ENCODE measurements around the gene PDE4D.

Gene PDE4D

DNA sequence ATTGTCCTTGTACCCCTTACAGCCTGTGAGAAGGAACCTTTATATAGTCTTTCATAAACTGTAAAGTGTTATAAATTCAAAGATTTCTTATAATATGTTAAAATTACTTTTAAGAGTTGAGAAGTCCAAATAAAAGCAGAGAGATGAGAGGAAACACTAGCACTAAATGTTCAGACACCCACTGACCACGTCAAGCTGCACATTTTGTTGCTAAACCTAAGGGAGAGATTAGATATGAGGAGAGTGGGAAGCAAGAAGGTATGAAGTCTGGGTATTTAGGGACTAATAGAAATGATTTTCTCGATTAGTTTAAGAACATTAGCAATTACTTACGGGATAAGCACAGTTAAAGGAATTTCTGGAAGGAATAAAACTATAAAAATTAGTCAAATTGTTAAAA, 803.8 kb downstream of the PDE4D start:
- TF ChIP-seq, protein P1, sequence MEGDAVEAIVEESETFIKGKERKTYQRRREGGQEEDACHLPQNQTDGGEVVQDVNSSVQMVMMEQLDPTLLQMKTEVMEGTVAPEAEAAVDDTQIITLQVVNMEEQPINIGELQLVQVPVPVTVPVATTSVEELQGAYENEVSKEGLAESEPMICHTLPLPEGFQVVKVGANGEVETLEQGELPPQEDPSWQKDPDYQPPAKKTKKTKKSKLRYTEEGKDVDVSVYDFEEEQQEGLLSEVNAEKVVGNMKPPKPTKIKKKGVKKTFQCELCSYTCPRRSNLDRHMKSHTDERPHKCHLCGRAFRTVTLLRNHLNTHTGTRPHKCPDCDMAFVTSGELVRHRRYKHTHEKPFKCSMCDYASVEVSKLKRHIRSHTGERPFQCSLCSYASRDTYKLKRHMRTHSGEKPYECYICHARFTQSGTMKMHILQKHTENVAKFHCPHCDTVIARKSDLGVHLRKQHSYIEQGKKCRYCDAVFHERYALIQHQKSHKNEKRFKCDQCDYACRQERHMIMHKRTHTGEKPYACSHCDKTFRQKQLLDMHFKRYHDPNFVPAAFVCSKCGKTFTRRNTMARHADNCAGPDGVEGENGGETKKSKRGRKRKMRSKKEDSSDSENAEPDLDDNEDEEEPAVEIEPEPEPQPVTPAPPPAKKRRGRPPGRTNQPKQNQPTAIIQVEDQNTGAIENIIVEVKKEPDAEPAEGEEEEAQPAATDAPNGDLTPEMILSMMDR (IDR thresholded peaks at IDR 0.05; ENCODE audit: low read length) = no peak
- no peak for TF ChIP-seq EZH2 (optimal IDR thresholded peaks at IDR 0.05; ENCODE audit: low read depth, low read length)
- TF ChIP-seq EZH2phosphoT487 (IDR thresholded peaks at IDR 0.05; ENCODE audit: low read length) = no peak
- no peaks in the 10 kb centered on the region for H3K9me2 ChIP-seq (replicated peaks; ENCODE audit: insufficient read depth, low read length)
- no peak overlapping the region for H2AFZ ChIP-seq (ENCODE audit: low read length)
- no peak overlapping the region for H3K4me2 ChIP-seq (ENCODE audit: low read depth, low read length)
- no peaks in the 10 kb centered on the region for H3K36me3 ChIP-seq (replicated peaks; ENCODE audit: insufficient read depth, low read length)
- H3K27me3 ChIP-seq (replicated peaks; ENCODE audit: insufficient read depth, low read length) = no peaks in the 10 kb centered on the region
- H3K9ac ChIP-seq (ENCODE audit: low read length) = no peak overlapping the region
- no peaks in the 10 kb centered on the region for H4K20me1 ChIP-seq (ENCODE audit: insufficient read depth, low read length)
- no peaks in the 10 kb centered on the region for H3K4me1 ChIP-seq (ENCODE audit: low read length)
- DNase-seq = no peak
- no peaks in the 10 kb centered on the region for H3K79me2 ChIP-seq (ENCODE audit: low read length)
- H3K4me3 ChIP-seq (ENCODE audit: low read length) = no peak overlapping the region
- no peak overlapping the region for H3K27ac ChIP-seq (ENCODE audit: low read length)
- H3F3A ChIP-seq (ENCODE audit: insufficient read depth, low read length) = no peaks in the 10 kb centered on the region
- H3K9me3 ChIP-seq (replicated peaks; ENCODE audit: insufficient read depth, low read length) = no peaks in the 10 kb centered on the region

DNA sequence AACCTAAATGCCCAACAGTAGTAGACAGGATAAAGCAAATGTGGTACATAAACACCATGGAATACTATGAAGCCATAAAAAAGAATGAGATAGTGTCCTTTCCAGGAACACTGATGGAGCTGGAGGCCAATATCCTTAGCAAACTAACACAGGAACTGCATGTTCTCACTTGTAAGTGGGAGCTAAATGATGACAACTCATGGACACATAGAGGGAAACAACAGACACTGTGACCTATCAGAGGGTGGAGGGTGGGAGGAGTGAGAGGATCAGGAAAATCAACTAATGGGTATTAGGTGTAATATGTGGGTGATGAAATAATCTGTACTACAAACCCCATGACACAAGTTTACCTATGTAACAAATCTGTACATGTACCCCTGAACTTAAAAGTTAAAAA, 805.0 kb downstream of the PDE4D start:
- TF ChIP-seq EZH2phosphoT487 (IDR thresholded peaks at IDR 0.05; ENCODE audit: low read length) = no peak
- TF ChIP-seq, protein P1 (IDR thresholded peaks at IDR 0.05; ENCODE audit: low read length) = no peak
- TF ChIP-seq EZH2 (optimal IDR thresholded peaks at IDR 0.05; ENCODE audit: low read depth, low read length) = no peak
- Histone ChIP-seq H3K79me2 (ENCODE audit: low read length) (no peaks in the 10 kb centered on the region), H3K4me3 (ENCODE audit: low read length) (no peak overlapping the region), H3K4me1 (ENCODE audit: low read length) (no peaks in the 10 kb centered on the region), H3K9me2 (replicated peaks; ENCODE audit: insufficient read depth, low read length) (no peaks in the 10 kb centered on the region), H3K27ac (ENCODE audit: low read length) (no peak overlapping the region), H3K36me3 (replicated peaks; ENCODE audit: insufficient read depth, low read length) (no peaks in the 10 kb centered on the region), H3K4me2 (ENCODE audit: low read depth, low read length) (no peak overlapping the region), H3F3A (ENCODE audit: insufficient read depth, low read length) (no peaks in the 10 kb centered on the region), H2AFZ (ENCODE audit: low read length) (no peak overlapping the region), H4K20me1 (ENCODE audit: insufficient read depth, low read length) (no peaks in the 10 kb centered on the region), H3K9ac (ENCODE audit: low read length) (no peak overlapping the region), H3K9me3 (replicated peaks; ENCODE audit: insufficient read depth, low read length) (no peaks in the 10 kb centered on the region), H3K27me3 (replicated peaks; ENCODE audit: insufficient read depth, low read length) (no peaks in the 10 kb centered on the region)
- no peak for DNase-seq

DNA sequence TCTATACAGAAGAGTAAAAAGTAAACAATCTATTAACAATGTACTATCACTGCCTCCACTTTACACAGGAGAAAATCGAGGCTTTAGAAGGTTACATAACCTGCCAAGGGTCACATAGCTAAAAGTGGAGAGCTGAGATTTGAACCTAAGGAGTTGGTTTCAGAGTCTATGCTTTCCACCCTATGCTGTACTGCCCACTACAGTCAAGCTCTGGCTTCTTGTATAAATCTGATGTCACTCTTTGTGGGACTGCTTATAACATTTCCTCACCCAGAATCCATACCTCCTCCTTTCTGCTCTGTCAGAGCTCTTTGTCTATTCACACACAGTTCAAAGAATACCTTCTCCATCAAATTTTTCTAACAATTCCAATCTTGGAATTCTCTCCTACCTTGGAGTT, 807.5 kb downstream of the PDE4D start:
- H3K4me1 ChIP-seq (ENCODE audit: low read length) = no peaks in the 10 kb centered on the region
- H3K27me3 ChIP-seq (replicated peaks; ENCODE audit: insufficient read depth, low read length) = no peaks in the 10 kb centered on the region
- H3K4me3 ChIP-seq (ENCODE audit: low read length) = no peak overlapping the region
- no peak overlapping the region for H3K27ac ChIP-seq (ENCODE audit: low read length)
- no peak overlapping the region for H3K4me2 ChIP-seq (ENCODE audit: low read depth, low read length)
- no peak overlapping the region for H3K9ac ChIP-seq (ENCODE audit: low read length)
- no peaks in the 10 kb centered on the region for H3K36me3 ChIP-seq (replicated peaks; ENCODE audit: insufficient read depth, low read length)
- DNase-seq = no peak
- H4K20me1 ChIP-seq (ENCODE audit: insufficient read depth, low read length) = no peaks in the 10 kb centered on the region
- no peaks in the 10 kb centered on the region for H3F3A ChIP-seq (ENCODE audit: insufficient read depth, low read length)
- H3K79me2 ChIP-seq (ENCODE audit: low read length) = no peaks in the 10 kb centered on the region
- TF ChIP-seq EZH2phosphoT487 (IDR thresholded peaks at IDR 0.05; ENCODE audit: low read length) = no peak
- TF ChIP-seq EZH2 (optimal IDR thresholded peaks at IDR 0.05; ENCODE audit: low read depth, low read length) = no peak
- TF ChIP-seq, protein P1 (IDR thresholded peaks at IDR 0.05; ENCODE audit: low read length) = no peak
- no peaks in the 10 kb centered on the region for H3K9me3 ChIP-seq (replicated peaks; ENCODE audit: insufficient read depth, low read length)
- no peaks in the 10 kb centered on the region for H3K9me2 ChIP-seq (replicated peaks; ENCODE audit: insufficient read depth, low read length)
- no peak overlapping the region for H2AFZ ChIP-seq (ENCODE audit: low read length)

All from MM.1S (cell line).